Ishikawa (cell line): ENCODE measurements around the gene RGS6.

Experiments used
- CEBPB ChIP-seq: IDR thresholded peaks from 2 replicates; pipeline ENCODE4 v1.6.1; 2012
- CREB1 ChIP-seq: IDR thresholded peaks from 2 replicates; pipeline ENCODE4 v1.6.1; 2012; ENCODE audit warnings: low read depth
- EGR1 ChIP-seq: IDR thresholded peaks from 2 replicates; pipeline ENCODE4 v1.6.1; 2012
- EP300 ChIP-seq: IDR thresholded peaks from 2 replicates; pipeline ENCODE4 v1.6.1; 2012; ENCODE audit warnings: borderline replicate concordance
- FOXM1 ChIP-seq: IDR thresholded peaks from 2 replicates; pipeline ENCODE4 v1.6.1; 2012; ENCODE audit warnings: low read depth, borderline replicate concordance
- MAX ChIP-seq: IDR thresholded peaks from 2 replicates; pipeline ENCODE4 v1.6.1; 2012
- NFIC ChIP-seq: IDR thresholded peaks from 2 replicates; pipeline ENCODE4 v1.6.1; 2012
- RAD21 ChIP-seq: IDR thresholded peaks from 2 replicates; pipeline ENCODE4 v1.6.1; 2012; ENCODE audit warnings: low read depth
- REST ChIP-seq: IDR thresholded peaks from 2 replicates; pipeline ENCODE4 v1.6.1; 2012; ENCODE audit warnings: low read depth, mild to moderate bottlenecking
- TAF1 ChIP-seq: IDR thresholded peaks from 2 replicates; pipeline ENCODE4 v1.6.1; 2012; ENCODE audit warnings: low read depth, mild to moderate bottlenecking
- TCF12 ChIP-seq: IDR thresholded peaks from 2 replicates; pipeline ENCODE4 v1.6.1; 2012; ENCODE audit warnings: low read depth
- TEAD4 ChIP-seq: IDR thresholded peaks from 2 replicates; pipeline ENCODE4 v1.6.1; 2012
- USF1 ChIP-seq: IDR thresholded peaks from 2 replicates; pipeline ENCODE4 v1.6.1; 2012
- YY1 ChIP-seq: IDR thresholded peaks from 2 replicates; pipeline ENCODE4 v1.6.1; 2012; ENCODE audit warnings: low read depth
- ZBTB7A ChIP-seq: IDR thresholded peaks from 2 replicates; pipeline ENCODE4 v1.6.1; 2012; ENCODE audit warnings: low read depth

The RGS6 gene

GRCh38 chr14:72315714-72316113, 383.5 kb downstream of the RGS6 start:
- TF ChIP-seq TCF12 (no peak), CEBPB (no peak), YY1 (no peak), NFIC (no peak), MAX (no peak)

GRCh38 chr14:72318648-72319047, 386.4 kb downstream of the RGS6 start:
- TF ChIP-seq MAX (no peak), NFIC (no peak), TAF1 (no peak), TCF12 (no peak), RAD21 (no peak), REST (no peak), USF1 (no peak)

- TF ChIP-seq FOXM1: no peak
- TF ChIP-seq NFIC: no peak
- TF ChIP-seq RAD21: no peak
- TF ChIP-seq ZBTB7A: no peak
- TF ChIP-seq YY1: no peak
- no peak for TF ChIP-seq TEAD4
- no peak for TF ChIP-seq TCF12
- no peak for TF ChIP-seq CREB1
These were observed 399.8 kb downstream of the RGS6 start for GRCh38 chr14:72332046-72332445.

GRCh38 chr14:72332871-72333270, 400.6 kb downstream of the RGS6 start:
- no peak for TF ChIP-seq REST
- TF ChIP-seq EGR1: no peak
- no peak for TF ChIP-seq NFIC
- no peak for TF ChIP-seq RAD21

- TF ChIP-seq CEBPB (no peak), RAD21 (no peak), NFIC (no peak), USF1 (no peak), FOXM1 (no peak), ZBTB7A (no peak), TCF12 (no peak), YY1 (no peak), EGR1 (no peak), TEAD4 (no peak), EP300 (no peak), CREB1 (no peak)
These were observed 401.1 kb downstream of the RGS6 start for GRCh38 chr14:72333357-72333756.

- no peak for TF ChIP-seq EP300
These were observed 404.2 kb downstream of the RGS6 start for GRCh38 chr14:72336311-72336980.

- TF ChIP-seq EP300: no peak
- no peak for TF ChIP-seq CREB1
- TF ChIP-seq NFIC: no peak
- TF ChIP-seq ZBTB7A: no peak
- TF ChIP-seq FOXM1: no peak
- no peak for TF ChIP-seq RAD21
- no peak for TF ChIP-seq EGR1
- TF ChIP-seq MAX: no peak
- TF ChIP-seq USF1: no peak
- no peak for TF ChIP-seq TAF1
- TF ChIP-seq TCF12: no peak
- no peak for TF ChIP-seq TEAD4
- TF ChIP-seq YY1: no peak
- TF ChIP-seq CEBPB: no peak
- TF ChIP-seq REST: no peak
These were observed 409.0 kb downstream of the RGS6 start for GRCh38 chr14:72341237-72341636.
